ENCODE data around the gene RAB3IP.

GRCh38 chr12:69703146-69703642 is 35.5 kb upstream of the RAB3IP start:
- no peak for TF ChIP-seq CTCF (conservative IDR thresholded peaks at IDR 0.05)
- no peak for TF ChIP-seq EZH2 (IDR thresholded peaks at IDR 0.05; ENCODE audit: low read depth)

Data from PC-9 (cell line).